Activated CD4-positive, CD25-positive, alpha-beta regulatory T cell treated with anti-CD3 and anti-CD28 coated beads, Interleukin-2, amount 50 U/mL, for 72 hours (primary cell): ENCODE measurements around the gene IL36G.
"Not testable (repeated sequence)": the region's sequence is repeated elsewhere in the genome, so short reads cannot be mapped to it uniquely, and the experiment has no call there.

ENCODE experiments used
- DNase-seq: peaks from one replicate; pipeline ENCODE4 v3.0.0; 2021

IL36G gene

DNA sequence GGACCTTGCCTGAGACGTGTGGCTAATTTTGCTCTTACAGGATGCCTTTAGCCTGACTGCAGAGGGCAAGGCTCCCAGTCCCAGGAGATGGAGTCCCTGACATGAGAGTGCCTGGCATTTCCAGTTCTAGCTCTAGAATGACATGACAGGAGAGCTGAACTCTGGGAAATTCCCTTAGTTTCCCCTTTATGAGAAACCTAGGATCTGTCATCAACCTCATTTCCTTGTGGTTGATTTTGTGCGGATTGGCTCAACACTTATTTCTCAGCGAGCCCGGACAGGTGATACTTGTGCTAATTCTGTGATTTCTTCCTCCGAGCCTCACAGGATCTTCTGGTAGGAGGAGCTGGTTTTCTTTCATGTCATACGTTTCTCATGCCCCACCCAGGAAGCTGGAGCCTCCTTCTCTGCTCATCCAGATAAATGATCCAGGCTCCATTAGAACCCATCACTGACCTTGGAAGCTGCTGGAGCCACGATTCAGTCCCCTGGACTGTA is at the start of gene IL36G:
TSS of gene IL36G (plus strand) at position 448 of the 498 bp plus-strand sequence. CDS start 633 bp downstream, outside the sequence.
- DNase-seq = no peak

DNA sequence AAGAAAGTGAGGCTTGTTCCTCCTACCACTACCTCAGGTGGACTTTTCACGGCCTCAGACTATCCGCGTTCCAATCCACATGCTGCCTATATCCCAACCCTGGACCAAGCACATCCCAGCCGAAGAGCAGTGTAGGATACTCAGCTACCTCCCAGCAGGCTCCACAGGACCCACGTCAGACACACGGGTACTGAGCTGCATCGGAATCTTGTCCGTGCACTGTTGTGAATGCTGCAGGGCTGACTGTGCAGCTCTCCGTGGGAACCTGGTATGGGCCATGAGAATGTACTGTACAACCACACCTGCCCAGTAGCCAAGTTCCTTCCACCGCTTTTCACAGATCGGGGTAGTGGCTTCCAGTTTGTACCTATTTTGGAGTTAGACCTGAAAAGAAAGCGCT is 44.5 kb upstream of the IL36G start:
- DNase-seq = no peak

DNA sequence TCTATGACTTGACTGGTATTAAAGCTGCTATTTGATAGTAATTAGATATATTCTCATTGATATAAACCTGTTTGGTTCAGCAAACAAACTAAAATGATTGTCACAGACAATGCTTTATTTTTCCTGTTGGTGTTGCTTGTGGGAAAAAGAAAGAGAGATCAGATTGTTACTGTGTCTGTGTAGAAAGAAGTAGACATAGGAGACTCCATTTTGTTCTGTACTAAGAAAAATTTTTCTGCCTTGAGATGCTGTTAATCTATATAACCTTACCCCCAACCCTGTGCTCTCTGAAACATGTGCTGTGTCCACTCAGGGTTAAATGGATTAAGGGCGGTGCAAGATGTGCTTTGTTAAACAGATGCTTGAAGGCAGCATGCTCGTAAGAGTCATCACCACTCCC is 43.7 kb upstream of the IL36G start:
- DNase-seq = not testable (repeated sequence)

DNA sequence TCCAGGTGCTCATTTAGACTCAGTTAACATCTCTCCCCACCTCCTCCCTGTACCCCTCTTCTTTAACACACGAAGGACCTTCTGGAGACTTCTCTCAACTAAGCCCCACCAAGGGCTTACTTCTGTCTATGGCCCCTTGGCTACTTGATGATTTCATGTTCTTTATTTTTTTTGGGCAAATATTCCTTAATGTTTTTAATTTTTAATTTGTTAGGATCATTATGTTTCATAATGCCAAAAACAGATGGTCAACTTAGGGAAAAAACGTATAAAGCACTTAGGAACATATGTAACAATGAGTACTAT is 40.9 kb upstream of the IL36G start:
- no peak for DNase-seq

DNA sequence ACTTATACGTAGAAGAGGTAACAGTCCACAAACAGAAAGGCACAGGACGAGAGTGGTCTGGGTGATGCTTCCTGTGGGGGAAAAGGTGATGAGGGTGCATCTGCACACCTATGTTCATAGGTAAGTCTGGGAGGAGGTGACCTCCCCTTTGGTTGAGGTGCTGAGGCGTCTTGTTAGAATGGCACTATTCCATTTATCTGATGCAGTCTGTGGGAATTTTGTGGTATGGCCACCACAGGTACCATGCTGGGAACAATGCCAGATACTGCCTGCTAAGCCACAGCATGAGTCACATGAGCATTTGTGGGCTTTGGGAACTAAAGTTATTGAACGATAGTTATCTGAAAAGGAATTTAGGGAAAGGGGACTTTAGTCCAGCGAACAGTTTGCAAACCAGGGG is 38.9 kb upstream of the IL36G start:
- DNase-seq = no peak

DNA sequence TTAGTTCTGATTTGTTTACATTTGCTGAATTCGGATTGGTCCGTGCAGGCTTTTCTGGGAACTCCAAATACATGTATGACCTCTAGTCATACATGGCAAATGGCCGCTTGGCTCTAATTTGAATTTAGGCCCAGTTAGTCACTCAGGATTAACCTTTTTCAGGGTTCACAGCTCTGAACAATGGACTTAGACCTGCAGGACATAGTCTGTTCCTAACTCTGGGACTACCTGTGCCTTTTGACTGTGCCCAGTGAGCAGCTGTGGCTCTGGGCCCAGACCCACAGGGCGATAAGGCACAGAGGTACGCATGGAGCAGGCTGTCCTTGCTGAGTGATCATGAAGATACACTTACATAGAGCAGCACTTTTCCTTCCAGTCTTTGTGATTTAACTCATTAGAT is 38.4 kb upstream of the IL36G start:
- DNase-seq = no peak

DNA sequence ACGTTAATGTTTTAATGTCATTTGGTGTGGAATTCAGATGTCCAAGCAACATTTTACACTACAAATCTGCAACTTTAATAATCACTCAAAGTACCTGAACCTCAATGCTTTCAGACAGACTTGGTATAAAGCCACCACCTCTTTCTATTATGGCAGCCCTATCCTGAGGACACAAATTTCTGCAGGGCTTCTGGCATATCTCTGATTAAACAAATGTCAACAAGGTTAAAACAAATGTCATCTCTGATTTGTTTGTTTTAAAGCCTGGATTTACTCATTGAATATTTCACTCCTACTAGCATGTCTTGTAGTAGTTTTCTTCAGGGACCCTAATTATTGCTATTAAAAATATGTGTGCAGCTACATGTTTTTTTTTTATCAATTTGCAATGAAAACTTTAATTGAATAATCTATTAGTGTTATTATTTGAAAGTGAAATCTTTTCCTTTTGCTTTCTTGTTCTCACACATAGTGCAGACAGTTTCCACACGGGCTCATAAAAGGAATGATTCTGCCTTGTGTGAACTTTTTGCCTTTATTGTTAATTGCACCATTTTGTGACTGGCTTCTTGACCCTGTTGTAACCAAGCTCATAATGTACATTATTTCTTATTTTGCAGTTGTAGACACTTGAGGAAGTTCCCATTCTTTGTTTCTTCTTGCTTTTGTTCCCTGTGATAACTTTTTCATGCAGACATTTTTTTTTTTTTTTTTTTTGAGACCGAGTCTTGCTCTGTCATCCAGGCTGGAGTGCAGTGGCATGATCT is 36.8 kb upstream of the IL36G start:
- DNase-seq = no peak

DNA sequence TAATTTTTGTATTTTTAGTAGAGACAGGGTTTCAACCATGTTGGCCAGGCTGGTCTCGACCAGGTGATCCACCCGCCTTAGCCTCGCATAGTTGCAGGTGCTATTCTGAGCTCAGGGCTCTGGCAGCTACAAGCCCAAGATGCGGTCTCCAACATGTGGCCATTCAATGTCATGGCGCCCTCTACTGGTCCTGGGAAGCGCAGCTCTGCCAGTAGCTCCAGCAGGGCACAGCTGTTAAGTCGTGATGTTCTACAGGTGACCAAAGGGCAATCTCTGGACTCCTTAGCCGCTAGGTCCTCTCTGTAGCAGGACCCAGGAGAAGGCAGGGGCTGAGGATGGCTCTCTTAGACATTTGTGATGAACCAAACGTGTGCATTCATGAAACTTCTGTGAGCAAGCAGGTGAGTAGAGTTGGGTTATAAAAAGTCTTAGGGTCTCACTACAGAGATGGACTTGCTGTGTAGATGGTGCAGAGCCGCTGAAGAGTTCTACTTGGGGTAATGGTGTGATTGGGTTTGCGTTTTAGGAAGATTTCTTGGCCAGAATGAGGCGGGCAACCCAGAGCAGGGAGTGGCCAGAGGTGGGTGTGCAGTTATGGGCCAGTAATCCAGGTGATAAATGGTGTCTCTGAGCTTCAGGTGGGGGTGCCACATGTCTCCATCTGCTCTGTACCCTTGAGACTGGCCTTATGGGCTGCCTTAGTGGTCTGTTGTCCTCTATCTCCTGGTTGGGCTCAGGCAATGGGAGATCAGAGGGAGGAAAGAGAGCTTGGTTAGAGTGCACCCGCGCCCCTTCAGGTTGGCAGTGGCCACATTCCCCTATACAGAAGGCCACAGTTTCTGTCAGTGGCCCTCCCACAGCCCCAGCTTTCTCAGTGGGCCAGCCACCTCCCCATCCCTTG is 35.8 kb upstream of the IL36G start:
- DNase-seq = peak; percentile 65

DNA sequence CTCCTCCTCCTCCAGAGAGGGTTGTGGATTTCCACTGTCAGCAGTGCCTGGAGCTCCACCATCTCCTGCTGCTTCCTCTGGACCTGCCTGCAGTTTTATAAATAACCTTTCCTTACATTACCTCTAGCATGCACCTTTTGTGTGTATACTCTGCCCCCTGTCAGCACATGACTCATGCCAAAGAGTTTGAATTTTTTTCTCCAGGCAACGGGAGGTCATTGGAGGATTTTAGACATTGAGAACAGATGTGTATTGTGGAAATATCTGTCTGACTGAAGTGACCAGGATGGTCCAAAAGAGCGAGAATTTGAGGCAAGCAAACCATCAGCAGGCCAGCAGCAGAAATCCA is 35.2 kb upstream of the IL36G start:
- no peak for DNase-seq

DNA sequence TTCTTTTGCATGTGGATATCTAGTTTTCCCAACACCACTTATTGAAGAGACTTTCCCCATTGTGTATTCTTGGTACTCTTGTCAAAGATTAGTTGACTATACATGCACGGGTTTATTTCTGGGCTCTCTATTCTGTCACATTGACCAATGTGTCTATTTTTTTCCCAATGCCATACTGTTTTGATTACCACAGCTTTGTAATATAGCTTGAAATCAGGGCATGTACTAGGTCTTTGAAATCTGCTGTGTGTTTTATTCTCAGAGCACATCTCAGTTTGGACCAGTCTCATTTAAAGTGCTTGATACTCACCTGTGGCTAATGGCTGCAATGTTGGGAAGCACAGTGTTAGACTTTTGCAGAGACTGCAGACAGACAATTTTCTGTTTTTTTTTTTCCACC is 32.8 kb upstream of the IL36G start:
- DNase-seq = no peak

DNA sequence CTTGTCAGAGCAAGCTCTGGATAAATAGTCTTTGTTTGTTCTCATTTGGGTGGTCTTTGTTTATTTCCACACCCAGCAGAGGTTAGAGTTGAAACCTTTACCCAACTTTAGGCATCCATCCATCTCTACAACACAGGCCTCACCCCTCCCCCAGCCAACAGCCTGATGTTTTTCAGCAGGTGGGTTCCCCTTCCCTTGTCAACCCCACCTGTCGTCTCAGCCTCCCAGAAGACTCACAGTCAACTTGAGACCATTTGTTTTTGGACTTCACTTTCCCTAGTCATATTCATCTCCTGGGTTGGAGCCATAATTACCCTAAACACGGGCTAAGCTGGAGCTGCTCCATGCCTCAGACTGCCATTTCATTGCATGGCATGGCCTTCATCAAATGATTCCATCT is 31.7 kb upstream of the IL36G start:
- no peak for DNase-seq

DNA sequence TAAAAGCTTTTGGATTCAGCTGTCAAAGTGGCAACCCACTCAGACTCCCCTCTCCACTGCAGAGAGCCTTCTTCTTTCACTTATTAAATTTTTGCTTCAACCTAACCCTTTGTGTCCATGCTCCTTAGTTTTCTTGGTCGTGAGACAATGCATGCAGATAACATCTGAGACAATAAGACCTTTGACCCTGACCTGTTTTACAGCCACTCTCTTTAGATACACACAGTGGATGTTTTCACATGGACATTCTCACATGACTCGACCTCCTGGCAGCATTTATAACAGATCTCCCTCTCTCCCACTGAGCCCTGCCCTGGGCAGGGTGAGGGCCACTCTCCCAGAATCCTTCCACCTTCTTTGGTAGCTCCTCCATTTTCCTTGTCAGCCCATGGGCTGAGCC is 30.4 kb upstream of the IL36G start:
- DNase-seq = no peak

DNA sequence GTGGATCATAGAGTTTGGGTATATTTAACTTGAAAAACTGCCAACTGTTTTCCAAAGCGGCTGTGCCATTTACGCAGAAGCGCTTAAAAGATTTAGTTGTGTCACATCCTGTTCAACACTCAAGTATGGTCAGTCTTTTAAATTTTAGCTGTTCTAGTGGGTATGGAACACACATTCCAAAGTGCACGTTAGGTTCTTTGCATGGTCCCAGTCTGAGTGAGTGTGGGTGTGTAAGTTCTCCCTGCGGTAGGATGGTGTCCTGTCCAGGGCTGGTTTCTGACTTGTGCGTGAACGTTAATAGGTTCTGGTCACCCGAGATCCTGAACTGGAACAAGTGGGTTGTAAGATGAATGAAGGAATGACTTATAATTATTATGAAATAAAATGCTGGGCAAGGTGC is 28.4 kb upstream of the IL36G start:
- no peak for DNase-seq

DNA sequence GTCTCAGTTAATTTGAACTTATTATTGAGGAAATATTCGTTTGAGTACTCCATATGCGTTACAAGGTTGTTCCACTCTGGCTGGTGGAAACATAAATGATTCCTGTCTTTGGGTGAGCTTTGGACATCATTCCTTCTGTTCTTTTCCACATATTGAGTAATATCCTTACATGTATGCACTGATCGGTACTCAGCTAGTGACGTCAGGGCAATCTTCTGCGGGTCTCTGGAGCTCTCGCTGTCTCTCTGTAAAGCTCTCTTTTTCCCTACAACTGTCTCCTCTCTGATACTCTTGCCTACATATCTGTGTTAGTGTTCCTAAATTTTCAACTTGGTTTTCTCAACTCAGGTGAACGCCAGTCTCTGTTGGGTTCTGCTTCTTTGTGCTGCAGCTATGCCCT is 23.4 kb upstream of the IL36G start:
- no peak for DNase-seq

DNA sequence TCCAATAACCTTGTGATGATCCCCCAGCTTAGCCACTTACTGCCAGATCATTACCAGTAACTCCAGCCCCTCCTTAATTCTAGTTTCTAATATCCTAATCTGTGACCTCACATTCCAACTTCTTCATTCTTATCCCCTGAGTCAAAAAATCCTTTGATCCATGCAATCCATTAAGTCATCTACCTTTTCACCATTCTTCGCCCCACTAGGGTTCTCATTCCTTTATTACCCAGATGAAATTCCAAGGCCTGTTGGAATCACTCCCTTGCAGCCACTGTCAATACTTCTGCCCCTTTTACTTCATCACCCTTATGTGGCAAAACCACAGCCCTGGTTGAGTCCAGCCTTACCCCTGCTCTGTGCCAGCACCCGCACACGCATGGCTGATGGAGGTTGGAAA is 20.3 kb upstream of the IL36G start:
- no peak for DNase-seq

DNA sequence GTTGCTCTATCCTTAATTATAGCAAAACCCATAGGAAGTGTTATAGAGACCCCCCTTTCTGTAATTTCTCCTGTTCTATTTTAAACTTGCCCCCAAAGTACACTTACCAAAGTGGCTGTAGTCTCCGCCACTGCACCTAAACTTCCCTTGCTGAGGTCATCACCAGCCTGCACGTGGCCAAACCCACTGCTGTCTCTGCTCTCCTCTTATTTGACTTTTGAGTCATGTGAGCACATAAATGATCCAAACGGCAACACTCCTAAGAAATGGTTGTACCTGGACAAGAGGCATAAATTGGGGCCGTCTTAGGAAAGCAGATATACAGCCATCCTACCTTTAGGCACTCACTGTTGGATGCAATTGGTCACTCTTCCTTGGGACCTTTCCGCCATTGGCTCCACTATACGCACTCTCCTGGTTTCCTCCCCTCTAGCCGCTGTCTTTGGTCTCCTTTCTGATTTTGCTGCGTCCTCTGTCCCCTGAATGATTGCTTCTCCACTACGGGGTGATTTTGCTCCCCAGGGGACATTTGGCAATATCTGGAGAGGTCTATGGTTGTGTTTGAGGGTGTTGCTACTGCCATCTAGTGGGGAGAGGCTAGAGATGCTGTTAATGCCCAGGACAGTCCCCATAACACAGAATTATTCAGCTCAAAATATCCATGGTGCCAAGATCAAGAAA is 19.2 kb upstream of the IL36G start:
- no peak for DNase-seq

DNA sequence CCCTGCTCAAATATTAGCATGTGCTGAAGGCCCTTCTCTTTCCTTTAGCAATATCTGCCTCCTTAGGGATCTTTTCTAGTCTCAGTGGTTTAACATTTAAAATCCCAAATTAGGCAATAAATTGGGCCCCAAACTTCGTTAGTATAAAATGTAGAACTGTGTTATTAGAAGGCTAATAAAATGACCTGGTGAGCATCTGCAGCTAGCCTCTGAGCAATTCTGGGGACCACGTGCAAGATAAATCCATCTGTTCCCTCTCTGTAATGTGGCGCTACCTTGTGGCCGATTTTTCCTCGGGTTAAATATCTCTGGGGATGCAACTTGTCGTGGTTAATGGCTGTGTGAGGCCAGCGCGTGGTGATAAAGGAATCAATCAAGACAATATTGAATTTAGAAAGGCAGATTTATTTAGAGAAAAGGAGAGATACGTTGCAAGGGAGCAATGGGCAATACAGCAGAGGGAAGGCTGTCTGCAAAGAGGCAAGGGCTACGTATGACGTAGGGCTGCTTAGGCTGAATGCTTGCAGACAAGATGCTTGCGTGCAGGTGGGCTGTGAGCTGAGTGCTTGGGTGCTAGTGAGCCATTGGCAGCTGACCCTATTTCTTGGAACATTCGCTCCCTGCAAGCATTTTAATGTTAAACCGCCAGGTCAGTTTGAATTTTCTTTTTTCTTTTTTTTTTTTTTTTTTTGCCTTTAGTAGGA is 18.5 kb upstream of the IL36G start:
- no peak for DNase-seq

DNA sequence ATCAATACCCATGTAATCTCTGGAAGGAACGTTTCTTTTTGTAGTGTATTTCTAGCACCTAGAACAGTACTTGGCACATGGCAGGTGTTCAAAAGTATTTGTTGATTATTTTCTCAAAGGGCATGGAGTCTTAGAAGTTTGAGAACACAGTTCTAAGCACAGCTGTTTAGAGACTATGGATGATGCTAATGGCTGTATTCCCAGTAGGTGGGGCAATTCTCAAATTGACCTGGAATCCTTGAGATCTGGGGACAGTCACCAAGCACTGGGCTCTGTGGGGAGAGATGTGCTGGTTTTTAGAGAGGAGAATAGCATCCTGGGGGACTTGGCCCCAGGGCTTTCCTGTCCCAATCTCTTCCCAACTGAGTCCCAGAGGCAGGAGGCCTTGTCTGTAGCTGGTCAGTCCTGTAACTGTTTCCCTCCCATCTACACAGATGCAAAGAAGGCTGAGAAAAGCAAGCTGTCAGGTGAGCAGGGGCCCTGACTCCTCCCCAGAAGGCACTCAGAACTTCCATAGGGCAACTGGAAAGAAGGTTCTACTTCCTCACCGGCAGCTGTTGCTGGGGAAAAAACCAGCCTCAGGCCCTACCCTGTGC is 17.5 kb upstream of the IL36G start:
- no peak for DNase-seq

DNA sequence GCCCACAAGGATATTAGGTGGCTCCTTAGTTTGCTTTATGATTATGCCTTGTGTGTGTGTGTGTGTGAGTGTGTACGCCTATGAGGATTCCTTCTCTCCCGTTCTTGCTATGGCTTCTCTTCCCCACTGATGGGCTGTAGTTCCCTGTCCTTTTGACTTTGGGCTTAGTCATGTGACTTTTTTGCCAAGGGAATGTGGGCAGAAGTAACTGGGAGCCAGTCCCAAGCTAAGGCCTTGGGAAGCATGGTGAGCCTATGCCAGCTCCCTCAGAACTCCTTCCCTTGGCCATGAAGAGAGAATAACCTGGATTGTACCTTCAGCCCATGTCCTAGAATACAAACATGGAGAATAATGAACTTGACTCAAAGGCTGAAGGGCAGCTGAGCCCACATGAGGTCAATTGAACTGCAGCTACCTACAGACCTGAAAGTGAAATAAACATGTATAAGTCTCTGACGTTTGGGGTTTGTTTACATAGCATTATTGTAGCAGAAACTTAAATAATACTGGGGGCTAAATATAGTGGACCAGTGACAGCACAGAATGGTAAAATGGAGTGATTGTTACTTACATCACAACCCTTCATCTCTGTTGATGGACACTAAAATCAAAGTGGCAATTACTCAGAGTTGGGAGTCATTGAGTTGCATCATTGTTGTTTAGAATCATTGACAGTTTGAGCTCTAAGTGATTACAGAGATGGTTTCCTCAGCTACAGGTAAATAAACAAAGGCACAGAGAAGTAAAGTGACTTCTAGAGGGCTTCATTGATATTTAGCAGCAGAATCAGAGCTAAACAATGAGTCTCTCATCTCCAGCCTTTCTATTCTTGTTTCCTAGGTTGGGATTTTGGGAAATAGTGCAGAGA is 15.3 kb upstream of the IL36G start:
- no peak for DNase-seq

DNA sequence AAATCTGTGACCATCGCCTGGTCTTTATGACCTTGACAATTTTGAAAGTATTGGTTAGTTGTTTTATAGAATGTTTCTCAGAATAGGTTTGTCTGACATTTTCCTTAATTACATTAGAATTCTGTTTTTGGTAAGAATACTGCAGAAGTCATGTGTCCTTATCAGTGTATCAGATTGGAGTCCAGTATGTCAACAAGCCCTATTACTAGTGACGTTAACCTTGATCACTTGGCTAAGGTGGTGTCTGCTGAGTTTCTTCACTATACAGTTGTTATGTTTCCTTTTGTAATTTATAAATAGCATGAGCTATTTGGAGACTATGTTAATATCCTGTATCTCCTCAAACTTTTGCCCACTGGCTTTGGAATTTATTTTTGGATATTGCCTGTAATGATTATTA is 10.8 kb upstream of the IL36G start:
- DNase-seq = no peak

DNA sequence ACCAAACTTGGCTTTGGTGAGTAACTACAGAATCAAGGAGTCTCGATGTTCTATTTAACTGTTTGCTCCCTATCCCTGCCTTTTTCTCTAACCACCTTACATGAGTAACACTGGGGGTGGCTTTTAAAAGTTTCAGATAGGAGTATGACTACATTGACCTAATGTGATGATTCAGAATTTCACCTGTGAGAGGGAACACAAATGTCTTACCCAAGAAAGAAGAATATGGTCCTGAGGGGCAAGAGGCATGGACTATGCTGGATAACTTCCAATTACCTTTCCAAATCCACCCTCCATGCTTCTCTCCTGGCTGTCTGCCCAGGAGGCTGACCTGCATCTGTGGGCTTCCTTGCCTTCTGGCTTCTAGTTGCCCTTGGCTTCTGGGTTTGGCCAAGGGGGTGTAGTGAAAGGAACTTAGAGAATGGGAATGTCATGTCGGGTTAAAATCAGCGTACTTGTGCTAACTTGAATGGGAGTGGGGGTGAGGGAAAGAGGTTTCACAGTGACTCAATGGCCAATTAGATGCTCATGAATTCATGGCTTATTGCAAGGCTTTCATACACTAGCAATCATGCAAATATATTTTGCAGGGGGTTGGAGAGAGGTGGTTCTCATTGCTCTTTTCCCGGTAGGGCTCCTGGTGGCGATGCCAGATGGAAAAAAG is 5.3 kb upstream of the IL36G start:
- no peak for DNase-seq
